ENCODE data around the gene PRPH.
"Not testable (repeated sequence)": the region's sequence is repeated elsewhere in the genome, so short reads cannot be mapped to it uniquely, and the experiment has no call there.

The PRPH gene

GRCh38 chr12:49301760-49302159 lies 6.8 kb downstream of the PRPH start:
- no peak for DNase-seq (ENCODE audit: low read depth)

- peak; percentile 34 for DNase-seq (ENCODE audit: low read depth)
Observed at GRCh38 chr12:49304161-49304560, 9.2 kb downstream of the PRPH start.

- DNase-seq (ENCODE audit: low read depth): no peak
Observed at GRCh38 chr12:49305762-49306510, 11.0 kb downstream of the PRPH start.

GRCh38 chr12:49309386-49309785 lies 14.4 kb downstream of the PRPH start:
- no peak for DNase-seq (ENCODE audit: low read depth)

GRCh38 chr12:49310451-49311000 lies 15.6 kb downstream of the PRPH start:
- not testable (repeated sequence) for DNase-seq (ENCODE audit: low read depth)

GRCh38 chr12:49314811-49315210 lies 19.9 kb downstream of the PRPH start:
- no peak for DNase-seq (ENCODE audit: low read depth)

GRCh38 chr12:49317118-49317517 lies 22.2 kb downstream of the PRPH start:
- not testable (repeated sequence) for DNase-seq (ENCODE audit: low read depth)

- DNase-seq (ENCODE audit: low read depth): not testable (repeated sequence)
Observed at GRCh38 chr12:49320411-49321103, 25.6 kb downstream of the PRPH start.

- no peak for DNase-seq (ENCODE audit: low read depth)
Observed at GRCh38 chr12:49322367-49322707, 27.4 kb downstream of the PRPH start.

- peak; percentile 98 for DNase-seq (ENCODE audit: low read depth)
Observed at GRCh38 chr12:49322708-49323523, 28.0 kb downstream of the PRPH start, which contains the start of gene TROAP. Gene TROAP (plus strand): TSS chr12:49323255. CDS start chr12:49323609, 354 bp downstream.

- DNase-seq (ENCODE audit: low read depth): no peak
Observed at GRCh38 chr12:49323524-49324097, 28.7 kb downstream of the PRPH start.

GRCh38 chr12:49325606-49326005 lies 30.7 kb downstream of the PRPH start:
- DNase-seq (ENCODE audit: low read depth): no peak

- DNase-seq (ENCODE audit: low read depth): no peak
Observed at GRCh38 chr12:49327368-49327767, 32.4 kb downstream of the PRPH start.

- DNase-seq (ENCODE audit: low read depth): no peak
Observed at GRCh38 chr12:49327887-49328286, 32.9 kb downstream of the PRPH start.

- DNase-seq (ENCODE audit: low read depth): no peak
Observed at GRCh38 chr12:49328816-49329215, 33.9 kb downstream of the PRPH start.

GRCh38 chr12:49330032-49330619 lies 35.2 kb downstream of the PRPH start:
- no peak for DNase-seq (ENCODE audit: low read depth)

GRCh38 chr12:49330631-49331379 lies 35.9 kb downstream of the PRPH start:
- no peak for DNase-seq (ENCODE audit: low read depth)

GRCh38 chr12:49331380-49332222 lies 36.7 kb downstream of the PRPH start:
- peak; percentile 79 for DNase-seq (ENCODE audit: low read depth)

- no peak for DNase-seq (ENCODE audit: low read depth)
Observed at GRCh38 chr12:49332441-49332861, 37.5 kb downstream of the PRPH start.

- DNase-seq (ENCODE audit: low read depth): no peak
Observed at GRCh38 chr12:49332891-49333371, 38.0 kb downstream of the PRPH start.
